ENCODE data around the gene TRIM42. TPM values are rescaled to one million over a fixed set of nuclear protein-coding genes. Genes with fewer than 3 reads are reported as not detected.

The TRIM42 gene
- under 1 TPM in 1 of 3 donors, not detected in 2; 0.22 TPM for polyA plus RNA-seq

DNA sequence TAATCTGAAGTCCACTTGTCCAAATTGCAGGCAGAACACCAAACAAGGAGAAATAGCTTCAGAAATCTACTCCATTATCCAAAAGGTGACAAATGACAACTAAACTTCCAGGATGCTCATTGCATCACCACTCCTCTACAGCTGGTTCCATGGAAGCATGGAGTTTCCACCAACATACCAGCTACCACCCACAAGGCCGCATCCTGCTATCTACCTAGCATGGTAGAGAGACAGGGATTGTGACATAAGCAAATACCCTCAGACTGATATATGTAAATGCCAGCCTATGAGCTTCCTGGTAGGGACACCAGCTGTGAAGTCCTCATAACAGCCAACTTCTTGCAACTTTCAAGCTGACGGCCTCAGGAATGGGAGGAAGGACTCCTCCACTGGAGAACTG lies at the start of gene TRIM42:
Gene TRIM42 (plus strand): TSS at position 301 of the 400 bp plus-strand sequence. CDS start 166 bp downstream, outside the sequence.
- WGBS, 3 donors: 74 to 89% (median 78%) methylated on average over 2 of the region's 2 CpGs
- H3K27ac ChIP-seq (ENCODE audit: low read depth, low read length): no peak within 1 kb of the TSS

- no peak overlapping the region for H3K27ac ChIP-seq (ENCODE audit: low read depth, low read length)
- WGBS, 3 donors: 49 to 60% (median 49%) methylated on average over 4 of the region's 4 CpGs
Observed at GRCh38 chr3:140628606-140629005, 49.3 kb upstream of the TRIM42 start.

DNA sequence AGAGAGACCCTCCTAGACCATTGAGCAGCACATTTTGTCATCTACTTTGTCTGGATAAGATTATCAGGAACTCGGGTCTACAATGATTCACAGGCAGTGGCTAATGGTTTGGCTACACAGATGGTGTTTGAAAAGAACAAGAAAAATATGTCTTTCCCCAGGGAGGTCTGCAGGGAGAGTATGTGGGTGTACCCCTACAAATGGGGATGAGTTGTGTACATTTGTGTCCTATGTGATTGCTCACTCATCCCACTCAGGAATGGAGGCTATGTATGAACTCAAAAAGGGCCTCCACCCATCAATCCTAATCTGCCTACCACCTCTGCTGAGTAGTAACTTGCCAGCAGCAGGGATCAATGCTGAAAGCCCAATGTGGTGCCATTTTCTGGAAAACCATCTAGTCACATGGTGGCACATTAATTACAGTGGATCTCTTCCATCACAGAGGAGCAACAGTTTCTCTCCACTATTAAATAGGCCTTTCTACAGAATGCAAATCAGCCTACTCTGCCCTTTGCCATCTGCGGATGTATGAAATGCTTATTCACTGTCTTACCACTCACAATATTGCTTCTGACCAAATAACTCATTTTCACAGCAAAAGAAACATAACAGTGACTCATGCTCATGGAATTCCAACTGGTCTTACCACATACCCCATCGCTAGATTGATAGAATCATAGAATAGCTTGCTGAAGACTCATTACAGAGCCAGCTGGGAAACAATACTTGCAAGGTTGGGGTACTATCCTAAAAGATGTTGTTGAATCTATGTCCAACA lies 48.3 kb upstream of the TRIM42 start:
- H3K27ac ChIP-seq (ENCODE audit: low read depth, low read length): no peak overlapping the region
- 65 to 71% (median 70%) methylated on average over 3 of the region's 3 CpGs for whole genome bisulfite sequencing, 3 donors

GRCh38 chr3:140630366-140630765 lies 47.5 kb upstream of the TRIM42 start:
- 65 to 81% (median 76%) methylated on average over 5 of the region's 5 CpGs for whole genome bisulfite sequencing, 3 donors
- no peak overlapping the region for H3K27ac ChIP-seq (ENCODE audit: low read depth, low read length)

DNA sequence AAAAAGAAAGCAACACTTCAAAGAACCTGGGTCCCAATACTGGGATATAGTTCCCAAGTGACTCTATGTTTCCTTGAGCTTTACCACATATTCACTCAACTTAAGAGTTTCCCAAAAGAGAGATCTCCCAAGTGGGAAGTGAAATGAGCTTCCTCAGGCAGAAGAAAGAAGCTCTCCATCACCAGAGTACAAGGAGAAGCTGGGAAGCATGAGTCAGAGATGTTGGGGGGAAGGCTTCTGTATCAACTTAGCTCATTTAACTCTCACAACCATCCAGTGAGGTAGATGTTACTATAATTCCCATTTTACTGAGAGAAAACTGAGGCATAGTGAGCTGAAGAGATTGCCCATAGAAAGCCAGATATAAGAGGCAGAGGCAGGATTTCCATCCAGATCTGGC lies 47.0 kb upstream of the TRIM42 start:
- H3K27ac ChIP-seq (ENCODE audit: low read depth, low read length): no peak overlapping the region

DNA sequence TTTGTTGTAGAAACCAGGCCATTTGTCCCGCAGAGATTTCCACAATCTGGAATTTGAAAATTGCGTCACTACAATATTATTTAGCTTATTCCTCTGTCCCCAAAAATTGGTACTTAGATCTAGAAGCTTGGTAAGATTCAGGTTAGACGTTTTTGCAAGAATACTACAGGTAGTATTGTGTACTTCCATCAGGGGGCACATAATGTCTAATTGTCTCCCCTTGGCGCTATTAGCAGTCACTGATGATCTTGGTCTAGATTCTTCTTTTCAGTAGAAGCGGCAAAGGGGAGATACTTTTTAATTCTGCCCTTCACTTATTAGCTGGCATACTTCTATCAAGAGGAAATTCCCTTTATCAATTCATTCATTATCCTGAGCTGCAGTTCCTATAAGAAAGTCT lies 42.6 kb upstream of the TRIM42 start:
- H3K27ac ChIP-seq (ENCODE audit: low read depth, low read length): no peak overlapping the region
- 67 to 85% (median 85%) methylated on average over 5 of the region's 5 CpGs for whole genome bisulfite sequencing, 3 donors

DNA sequence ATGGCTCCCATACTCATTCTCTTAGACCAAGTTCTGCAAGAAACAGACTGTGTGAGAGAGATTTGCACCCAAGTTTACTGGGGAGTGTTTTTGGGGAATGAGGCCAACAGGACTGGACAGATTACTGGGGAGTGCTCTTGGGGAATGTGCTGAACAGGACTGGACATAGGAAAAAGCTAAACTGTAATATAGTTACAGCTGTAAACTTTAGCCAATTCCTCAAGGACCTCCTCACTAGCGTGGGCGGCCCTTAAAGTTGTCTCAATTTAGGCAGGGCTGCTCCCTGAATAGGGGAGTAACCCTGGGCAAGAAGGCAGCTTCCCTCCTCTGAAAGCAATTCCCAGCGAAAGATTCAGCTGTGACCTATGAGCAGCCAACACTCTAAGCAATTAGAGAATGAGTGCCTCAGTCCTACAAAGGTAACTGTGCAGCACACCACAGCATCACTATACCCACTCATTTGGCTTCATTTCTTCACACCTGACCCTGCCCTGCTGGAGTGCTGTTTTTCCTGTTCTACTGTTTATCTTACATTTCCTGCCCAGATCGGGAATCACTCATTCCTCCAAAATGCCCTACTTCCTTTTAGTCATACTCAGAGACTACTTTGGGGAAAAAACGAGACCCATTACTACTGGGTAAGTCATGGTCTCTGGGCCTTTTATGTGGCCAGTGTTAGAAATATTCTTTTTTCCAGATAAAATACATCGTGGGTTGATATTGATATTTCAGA lies 41.3 kb upstream of the TRIM42 start:
- H3K27ac ChIP-seq (ENCODE audit: low read depth, low read length): no peak overlapping the region
- WGBS, 3 donors: 49 to 62% (median 50%) methylated on average over 6 of the region's 6 CpGs

DNA sequence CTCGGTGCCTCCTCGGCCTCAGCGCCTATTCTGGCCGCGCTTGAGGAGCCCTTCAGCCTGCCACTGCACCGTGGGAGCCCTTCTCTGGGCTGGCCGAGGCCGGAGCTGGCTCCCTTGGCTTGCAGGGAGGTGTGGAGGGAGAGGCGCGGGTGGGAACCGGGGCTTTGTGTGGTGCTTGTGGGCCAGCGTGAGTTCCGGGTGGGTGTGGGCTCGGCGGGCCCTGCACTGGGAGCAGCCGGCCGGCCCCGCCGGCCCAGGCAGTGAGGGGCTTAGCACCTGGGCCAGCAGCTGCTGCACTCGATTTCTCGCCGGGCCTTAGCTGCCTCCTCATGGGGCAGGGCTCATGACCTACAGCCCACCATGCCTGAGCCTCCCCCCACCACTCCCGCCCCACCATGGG lies 26.6 kb upstream of the TRIM42 start:
- WGBS, 3 donors: 89 to 96% (median 94%) methylated on average over 21 to 23 of the region's 23 CpGs
- H3K27ac ChIP-seq (ENCODE audit: low read depth, low read length): no peak overlapping the region

DNA sequence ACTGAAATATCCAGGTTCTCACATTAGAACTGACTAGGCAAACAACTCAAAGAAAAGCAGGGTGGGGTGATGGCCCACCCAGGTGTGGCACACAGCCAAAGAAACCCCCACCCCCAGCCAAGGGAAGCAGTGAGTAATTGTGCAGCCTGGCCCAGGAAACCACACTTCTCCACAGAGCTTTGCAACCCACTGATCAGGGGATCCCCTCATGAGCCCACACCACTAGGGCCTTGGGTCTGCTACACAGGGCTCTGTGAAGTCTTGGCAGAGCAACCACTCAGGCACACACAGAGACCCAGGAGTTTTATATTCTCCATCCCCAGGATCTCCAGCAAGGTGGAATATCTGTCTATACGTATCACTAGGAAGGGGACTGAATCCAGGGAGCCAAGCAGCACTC lies 22.2 kb upstream of the TRIM42 start:
- H3K27ac ChIP-seq (ENCODE audit: low read depth, low read length): no peak overlapping the region

DNA sequence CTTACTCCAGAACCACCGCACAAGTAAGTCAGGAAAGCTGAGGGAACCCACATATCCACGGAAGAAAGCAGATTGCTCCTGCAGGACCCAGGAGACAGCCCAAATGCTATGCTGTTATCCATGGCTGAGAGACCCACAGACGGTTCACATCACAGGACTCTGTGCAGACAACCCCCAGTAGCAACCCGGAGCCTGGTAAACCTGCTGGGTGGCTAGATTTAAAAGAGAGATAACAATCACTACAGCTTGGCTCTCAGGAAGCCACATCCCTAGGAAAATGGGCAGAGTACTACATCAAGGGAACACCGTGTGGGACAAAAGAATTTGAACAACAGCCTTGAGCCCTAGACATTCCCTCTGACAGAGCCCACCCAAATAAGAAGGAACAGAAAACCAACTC lies 13.8 kb upstream of the TRIM42 start:
- no peak overlapping the region for H3K27ac ChIP-seq (ENCODE audit: low read depth, low read length)
- WGBS, 3 donors: 54 to 66% (median 61%) methylated on average over 5 of the region's 5 CpGs

More for the DNA sequence above, 22.2 kb upstream of the TRIM42 start:
- WGBS, 3 donors: 84 to 90% (median 84%) methylated on average over 1 of the region's 1 CpG

GRCh38 chr3:140682586-140682985 lies 4.7 kb downstream of the TRIM42 start:
- no peak overlapping the region for H3K27ac ChIP-seq (ENCODE audit: low read depth, low read length)
- WGBS, 3 donors: 94 to 96% (median 96%) methylated on average over 27 of the region's 27 CpGs

DNA sequence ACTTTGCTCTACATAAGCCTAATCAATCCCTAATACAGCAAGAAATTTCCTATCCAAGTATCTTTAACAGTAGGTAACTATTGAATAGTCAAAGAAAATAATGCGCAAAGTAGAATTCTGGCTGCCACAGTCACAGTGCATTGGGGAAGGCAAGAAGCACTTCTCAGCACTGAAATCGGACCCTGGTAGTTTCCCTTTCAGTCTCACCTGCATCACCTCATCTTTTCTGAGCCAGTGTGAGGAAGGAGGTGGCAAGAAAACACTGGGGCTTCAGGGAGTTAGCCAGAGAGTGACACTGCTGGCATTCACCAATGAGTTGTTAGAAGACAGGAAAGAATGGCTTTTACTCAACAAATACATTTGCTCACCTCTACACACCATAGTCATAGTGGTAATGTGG lies 8.3 kb downstream of the TRIM42 start:
- H3K27ac ChIP-seq (ENCODE audit: low read depth, low read length): no peak overlapping the region
- 77 to 88% (median 81%) methylated on average over 2 of the region's 2 CpGs for WGBS, 3 donors

- WGBS, 3 donors: 87 to 94% (median 91%) methylated on average over 2 of the region's 2 CpGs
- H3K27ac ChIP-seq (ENCODE audit: low read depth, low read length): no peak overlapping the region
Observed at GRCh38 chr3:140686948-140687347, 9.1 kb downstream of the TRIM42 start.

- WGBS, 3 donors: 57 to 64% (median 62%) methylated on average over 5 of the region's 5 CpGs
- H3K27ac ChIP-seq (ENCODE audit: low read depth, low read length): no peak overlapping the region
Observed at GRCh38 chr3:140695361-140696061, 17.6 kb downstream of the TRIM42 start.

DNA sequence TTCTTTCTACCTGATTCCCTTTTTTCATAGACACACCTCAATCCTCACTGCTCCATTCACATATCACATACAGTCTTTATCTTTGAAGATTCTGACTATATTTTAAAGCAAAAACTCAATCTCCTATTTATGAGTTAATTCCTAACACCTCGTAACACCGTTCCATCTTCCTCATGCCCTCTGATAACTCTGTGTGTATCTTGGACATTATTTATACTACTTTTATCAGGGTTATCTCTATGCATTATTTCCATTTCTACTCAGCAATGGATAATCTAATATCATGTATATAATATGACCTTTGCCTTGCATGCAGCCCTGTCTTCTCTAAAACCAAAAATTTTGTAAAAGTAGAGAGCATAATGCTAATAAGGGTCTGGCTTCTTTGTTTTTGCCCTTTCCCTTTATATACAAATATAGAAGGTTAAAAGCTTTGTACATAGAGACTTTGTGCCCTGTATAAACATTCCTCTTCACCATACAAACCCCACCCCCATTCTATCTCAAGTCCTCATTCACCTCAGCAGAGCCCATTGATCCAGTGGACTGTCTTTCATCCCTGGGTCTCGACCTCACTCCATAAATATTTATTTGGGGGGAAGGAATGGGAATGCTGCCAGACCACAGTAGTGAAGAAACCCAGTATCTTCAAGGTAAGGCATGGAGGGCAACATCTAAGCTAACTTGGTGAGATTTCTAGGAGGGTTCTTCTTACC lies 21.8 kb downstream of the TRIM42 start:
- no peak overlapping the region for H3K27ac ChIP-seq (ENCODE audit: low read depth, low read length)
- 38 to 71% (median 69%) methylated on average over 3 of the region's 3 CpGs for WGBS, 3 donors

GRCh38 chr3:140702281-140702680 lies 24.4 kb downstream of the TRIM42 start:
- H3K27ac ChIP-seq (ENCODE audit: low read depth, low read length): no peak overlapping the region
- WGBS, 3 donors: 87 to 90% (median 89%) methylated on average over 4 of the region's 4 CpGs

DNA sequence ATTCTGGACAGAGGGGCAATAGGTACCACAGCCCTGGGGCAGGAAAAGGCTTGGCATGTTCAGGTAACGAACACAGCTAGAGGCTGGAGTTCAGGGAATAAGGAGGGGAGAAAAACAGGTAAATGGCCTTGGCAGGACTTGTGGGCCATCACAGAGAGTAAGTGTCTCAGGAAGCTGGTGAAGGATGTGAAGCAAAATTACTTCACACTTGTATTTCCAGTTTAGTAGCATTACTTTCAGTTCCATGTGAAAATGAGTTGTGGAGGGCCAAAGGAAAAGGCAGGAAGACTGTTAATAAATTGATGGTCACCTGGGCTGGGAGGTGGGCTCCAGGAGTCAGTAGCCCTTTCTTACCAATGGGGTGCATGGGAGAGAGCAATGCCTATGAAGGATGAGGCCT lies 25.6 kb downstream of the TRIM42 start:
- 70 to 85% (median 77%) methylated on average over 1 of the region's 1 CpG for WGBS, 3 donors

DNA sequence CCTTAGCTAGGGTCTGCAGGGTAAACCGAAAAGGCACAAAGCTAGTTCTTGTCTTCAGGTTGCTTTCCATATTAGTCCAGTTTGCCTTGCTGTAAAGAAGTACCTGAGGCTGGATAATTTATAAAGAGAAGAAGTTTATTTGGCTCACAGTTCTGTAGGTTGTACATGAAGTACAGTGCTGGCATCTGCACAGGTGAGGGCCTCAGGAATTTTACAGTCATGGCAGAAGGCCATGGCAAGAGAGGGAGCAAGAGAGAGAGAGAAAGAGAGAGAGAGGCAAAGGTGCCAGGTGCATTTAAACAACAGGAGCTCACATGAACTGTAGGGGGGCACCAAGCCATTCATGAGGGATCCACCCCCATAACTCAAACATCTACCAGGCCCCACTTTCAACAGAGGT lies 26.9 kb downstream of the TRIM42 start:
- WGBS, 3 donors: 71 to 97% (median 83%) methylated on average over 1 of the region's 1 CpG
- no peak overlapping the region for H3K27ac ChIP-seq (ENCODE audit: low read depth, low read length)

More for the DNA sequence above, 25.6 kb downstream of the TRIM42 start:
- H3K27ac ChIP-seq (ENCODE audit: low read depth, low read length): no peak overlapping the region

DNA sequence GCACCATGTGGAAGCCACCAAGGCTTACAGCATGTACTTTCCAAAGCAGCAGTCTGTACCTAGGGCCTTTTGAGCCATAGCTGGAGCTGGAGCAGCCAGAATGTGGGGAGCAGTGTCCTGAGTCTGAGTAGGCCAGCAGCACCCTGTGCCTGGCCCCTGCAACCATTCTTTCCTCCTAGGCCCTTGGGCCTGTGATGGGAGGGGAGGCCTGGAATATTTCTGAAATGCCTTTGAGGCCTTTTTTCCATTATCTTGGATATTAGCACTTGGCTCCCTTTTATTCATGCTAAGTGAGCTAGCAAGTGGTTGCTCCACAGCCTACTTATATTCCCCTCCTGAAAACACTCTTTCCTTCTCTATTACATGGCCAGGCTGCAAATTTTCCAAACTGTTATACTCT lies 28.1 kb downstream of the TRIM42 start:
- H3K27ac ChIP-seq (ENCODE audit: low read depth, low read length): no peak overlapping the region
